Measurements from ENCODE around the gene RUNX1.

RUNX1 gene

DNA sequence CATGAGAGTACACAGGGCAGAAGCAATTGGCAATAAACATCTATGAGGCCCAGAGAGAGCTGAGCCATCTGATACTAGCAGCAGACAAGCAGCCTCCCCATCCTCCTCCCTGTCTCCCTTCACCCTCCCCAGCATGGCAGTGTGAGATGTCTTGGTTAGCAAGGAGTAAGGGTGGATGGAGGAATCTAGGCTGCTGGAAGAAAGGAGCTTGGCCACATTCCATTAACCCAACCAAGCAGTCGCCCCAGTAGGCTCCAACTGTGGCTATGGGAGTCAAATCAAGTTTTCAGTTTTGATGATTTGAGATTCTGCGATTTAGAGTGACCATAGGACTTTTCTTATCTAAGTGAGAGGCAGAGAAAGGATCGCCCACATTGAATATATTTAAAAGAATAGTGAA lies 12.9 kb upstream of the RUNX1 start:
- no peak for DNase-seq (ENCODE audit: low read depth in 1 of 2, low spot score in 1 of 2)

DNA sequence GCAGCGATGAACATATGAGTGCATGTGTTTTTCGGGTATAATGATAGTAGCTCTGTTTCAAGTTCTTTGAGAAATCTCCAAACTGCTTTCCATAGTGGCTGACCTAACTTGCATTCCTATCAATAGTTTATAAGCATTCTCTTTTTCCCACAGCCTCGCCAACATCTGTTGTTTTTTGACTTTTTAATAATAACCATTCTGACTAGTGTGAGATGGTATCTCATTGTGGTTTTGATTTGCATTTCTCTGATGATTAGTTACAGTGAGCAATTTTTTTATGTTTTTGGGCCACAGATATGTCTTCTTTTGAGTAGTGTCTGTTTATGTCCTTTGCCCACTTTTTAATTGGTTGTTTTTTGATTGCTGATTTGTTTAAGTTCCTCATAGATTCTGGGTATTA lies 10.6 kb upstream of the RUNX1 start:
- DNase-seq (ENCODE audit: low read depth in 1 of 2, low spot score in 1 of 2), result no peak

DNA sequence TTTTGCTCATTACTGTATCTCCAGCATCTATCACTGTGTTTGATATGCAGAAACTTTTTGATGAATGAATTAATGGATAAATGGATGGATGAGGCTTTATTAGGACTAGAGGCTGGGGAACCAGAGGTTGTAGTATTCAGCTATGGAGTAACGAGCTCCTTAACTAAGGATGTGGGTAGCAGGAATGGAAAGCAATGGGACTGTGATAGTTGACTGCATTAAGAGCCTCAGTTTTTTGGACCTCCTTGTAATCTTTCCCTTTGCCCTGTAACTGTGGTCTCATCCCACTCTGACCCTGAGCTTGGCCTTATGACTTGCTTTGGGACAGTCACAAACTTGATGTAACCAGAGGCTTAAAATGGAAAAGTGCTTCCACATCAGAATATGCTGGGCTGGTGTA lies 9.0 kb upstream of the RUNX1 start:
- DNase-seq (ENCODE audit: low read depth in 1 of 2, low spot score in 1 of 2), result no peak

DNA sequence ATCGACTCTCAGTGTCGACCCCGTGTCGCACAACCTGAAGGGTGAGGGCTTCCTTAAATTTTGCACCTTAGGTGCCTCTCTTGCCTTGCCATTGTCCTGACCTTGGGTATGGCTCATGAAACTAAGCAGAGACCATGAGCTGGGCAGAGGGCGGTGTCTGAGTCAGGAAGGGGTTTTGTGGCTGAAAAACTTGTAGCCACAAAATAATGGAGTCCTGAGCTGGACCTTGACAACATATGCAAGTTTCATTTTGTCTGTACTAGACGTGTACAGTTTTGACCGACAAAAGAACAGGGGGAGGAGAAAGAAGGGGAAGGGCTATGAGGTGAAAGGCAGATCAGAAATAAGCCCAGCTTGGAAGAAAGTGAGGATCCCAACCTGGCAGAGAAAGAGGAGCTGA lies 8.3 kb upstream of the RUNX1 start:
- DNase-seq (ENCODE audit: low read depth in 1 of 2, low spot score in 1 of 2), result no peak

DNA sequence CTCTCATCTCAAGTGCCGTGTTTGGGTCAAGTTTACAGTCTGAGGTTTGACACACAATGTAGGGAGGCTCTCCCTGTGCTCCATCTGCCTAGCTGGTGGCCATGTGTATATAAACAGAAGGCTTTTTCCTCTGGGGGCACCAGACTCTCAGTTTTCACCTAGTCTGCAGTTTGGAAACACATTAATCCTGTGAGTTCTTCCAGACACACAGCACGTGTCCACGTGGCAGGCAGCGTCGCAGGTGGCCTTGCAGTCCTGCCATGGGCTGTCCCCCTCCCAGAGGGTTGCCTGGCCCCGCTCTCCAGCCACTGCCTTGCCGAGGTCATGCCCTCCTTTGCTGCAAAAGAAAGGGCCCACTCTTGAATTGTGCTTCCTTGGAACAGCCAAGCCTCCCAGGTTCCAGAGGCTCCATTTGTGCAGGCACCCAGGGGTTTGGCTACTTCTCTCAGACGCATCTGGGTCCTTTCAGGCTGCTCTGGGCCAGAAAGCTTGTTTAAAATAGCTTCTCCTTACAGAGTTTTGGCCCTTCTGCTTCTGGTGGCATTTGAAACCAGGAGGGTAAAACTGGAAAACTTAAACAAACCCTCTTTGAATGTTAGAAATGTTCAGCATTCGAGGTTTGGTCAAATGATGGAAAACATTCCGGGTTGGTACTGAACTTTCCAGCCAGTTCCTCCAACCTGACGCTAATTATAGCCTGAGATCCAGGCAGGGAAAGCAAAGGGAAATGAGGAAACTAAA lies 4.4 kb upstream of the RUNX1 start:
- no peak for DNase-seq (ENCODE audit: low read depth in 1 of 2, low spot score in 1 of 2)

DNA sequence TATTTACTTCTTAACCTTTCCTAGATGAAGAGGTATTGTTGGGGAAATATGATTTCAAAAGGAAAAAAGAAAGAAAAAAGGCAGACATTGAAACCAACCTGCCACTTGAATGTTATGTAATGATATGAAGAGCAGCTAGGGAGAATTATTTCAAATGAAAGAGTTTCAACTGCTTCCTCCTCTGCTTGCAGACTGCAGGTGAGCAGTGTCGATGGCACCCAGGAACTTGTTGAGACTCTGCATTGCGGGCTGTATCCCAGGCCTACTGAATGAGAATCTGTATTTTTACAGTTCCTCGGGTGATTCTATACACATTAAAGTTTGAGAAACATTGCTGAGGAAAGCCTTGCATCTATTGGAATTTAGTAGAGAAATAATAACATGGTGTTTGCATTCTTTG lies 3.7 kb upstream of the RUNX1 start:
- DNase-seq (ENCODE audit: low read depth in 1 of 2, low spot score in 1 of 2), result no peak

DNA sequence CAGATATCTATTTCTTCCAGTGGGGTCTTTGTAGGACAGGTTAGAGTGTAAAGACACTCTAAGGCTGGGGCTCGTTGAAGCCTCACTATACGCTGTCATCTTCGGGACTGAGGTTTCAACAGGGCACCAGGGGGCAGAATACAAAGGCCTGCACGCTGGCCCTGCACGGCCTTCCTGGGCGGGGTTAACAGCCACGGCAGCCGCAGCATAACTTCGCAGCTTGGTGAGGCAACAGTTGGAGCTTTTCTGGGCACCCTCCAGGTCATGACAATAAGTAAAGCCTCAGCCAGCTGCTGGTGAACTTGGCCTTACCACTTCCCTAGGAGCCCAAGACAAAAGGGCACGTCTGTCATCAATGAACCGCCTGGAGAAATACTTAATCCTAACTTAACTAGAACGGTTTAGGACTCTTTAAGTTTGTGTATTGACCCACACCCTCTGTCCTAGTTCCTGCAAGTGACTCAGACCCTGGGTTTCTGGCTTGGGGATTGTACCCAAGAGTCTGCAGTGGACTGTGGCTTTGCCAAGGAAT lies 2.3 kb upstream of the RUNX1 start:
- peak; percentile 47 to 66 for DNase-seq (ENCODE audit: low read depth in 1 of 2, low spot score in 1 of 2)

DNA sequence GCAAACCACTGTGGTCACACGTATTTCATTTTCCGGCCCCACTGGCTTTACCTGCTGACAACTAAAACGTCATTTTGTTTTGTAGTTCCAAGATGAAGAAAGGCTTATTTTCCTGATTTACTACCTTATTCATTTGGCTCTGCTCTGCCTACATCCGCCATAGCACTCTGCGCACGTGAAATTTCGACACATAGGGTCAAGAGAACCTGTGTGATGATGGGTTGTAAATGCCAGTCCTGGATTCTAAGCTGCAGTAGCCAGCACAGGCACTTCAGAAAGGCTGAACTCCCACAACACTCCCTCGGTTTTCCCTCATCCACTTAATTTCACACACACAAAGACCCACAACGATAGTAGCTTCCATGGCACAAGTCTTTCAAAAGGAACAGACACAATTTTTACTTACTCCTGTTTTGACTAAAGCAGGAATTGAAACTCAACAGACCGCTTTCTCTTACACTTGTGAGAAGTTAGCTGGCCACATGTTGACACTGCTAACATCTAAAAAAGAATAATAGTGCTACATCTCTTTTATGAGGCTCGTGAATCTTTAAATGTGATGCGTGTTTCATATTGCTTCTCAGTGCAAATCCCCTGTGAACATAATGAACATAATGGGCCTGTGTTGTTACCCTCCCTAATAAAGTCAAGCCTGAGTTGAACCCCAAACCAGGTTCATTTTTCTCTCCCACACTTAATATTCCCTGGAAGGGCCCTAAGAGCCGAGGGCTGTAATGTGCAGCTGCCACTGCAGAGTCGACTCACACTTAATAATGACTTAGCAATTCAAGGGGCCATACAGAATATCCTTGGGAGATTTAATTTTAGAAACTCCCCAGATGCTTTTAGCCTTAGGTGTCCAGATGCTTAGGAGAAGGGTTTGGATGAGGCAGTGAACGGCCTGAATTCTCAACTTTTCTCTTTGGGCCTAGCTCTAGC lies 1.5 kb upstream of the RUNX1 start:
- DNase-seq (ENCODE audit: low read depth in 1 of 2, low spot score in 1 of 2), result no peak

DNA sequence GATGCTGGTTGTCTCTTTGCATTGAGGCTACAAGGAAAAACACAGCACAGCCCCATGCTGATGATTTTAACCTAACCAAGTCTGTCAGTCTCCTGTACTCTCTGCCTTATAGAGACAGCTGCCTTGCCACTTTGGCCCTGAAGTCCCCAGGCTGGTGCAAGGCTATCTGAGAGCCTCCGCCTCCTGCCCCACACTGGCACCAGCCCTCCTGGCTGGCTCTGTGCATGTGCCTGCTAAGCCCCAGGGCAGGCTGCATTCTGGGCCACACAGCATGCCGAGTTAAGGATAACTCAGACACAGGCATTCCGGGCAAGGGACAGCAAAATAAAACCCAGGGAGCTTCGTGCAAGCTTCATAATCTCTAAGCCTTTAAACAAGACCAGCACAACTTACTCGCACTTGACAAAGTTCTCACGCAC lies 910 bp downstream of the RUNX1 start:
- DNase-seq (ENCODE audit: low read depth in 1 of 2, low spot score in 1 of 2), result no peak

DNA sequence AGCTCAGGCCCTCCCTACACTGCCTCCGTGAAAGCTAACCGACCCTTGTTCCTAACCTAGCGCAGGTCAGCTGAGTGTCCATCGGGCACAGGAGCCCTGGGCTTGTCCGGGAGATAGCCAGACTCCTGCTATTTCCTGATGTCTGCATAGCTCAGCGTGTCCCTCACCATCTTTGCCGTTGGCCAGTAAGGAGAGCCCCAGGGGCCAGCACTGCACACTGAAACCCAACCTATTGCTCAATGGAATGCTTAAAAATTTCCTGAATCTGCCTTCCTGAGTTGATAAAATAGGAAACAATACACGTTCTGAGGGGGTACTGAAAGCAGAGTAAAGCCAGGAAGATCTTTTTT lies 2.2 kb downstream of the RUNX1 start:
- DNase-seq (ENCODE audit: low read depth in 1 of 2, low spot score in 1 of 2), result no peak

DNA sequence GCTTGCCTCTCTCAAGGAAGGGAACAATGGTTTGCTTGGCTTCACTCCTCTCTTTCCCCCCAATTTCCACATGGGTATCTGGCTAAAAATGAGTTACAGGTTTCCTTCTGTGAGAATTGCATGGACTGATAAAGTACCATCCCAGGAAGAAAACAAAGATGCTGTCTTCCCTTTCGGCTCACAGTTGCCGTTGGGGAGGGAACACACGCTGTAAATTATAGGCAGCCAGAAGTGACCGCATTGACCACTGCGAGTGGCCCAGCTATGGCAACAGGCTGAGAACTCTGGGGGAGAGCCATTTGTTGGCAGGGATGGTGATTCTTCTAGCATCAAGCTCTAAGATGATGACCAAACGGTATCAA lies 2.9 kb downstream of the RUNX1 start:
- DNase-seq (ENCODE audit: low read depth in 1 of 2, low spot score in 1 of 2), result no peak

DNA sequence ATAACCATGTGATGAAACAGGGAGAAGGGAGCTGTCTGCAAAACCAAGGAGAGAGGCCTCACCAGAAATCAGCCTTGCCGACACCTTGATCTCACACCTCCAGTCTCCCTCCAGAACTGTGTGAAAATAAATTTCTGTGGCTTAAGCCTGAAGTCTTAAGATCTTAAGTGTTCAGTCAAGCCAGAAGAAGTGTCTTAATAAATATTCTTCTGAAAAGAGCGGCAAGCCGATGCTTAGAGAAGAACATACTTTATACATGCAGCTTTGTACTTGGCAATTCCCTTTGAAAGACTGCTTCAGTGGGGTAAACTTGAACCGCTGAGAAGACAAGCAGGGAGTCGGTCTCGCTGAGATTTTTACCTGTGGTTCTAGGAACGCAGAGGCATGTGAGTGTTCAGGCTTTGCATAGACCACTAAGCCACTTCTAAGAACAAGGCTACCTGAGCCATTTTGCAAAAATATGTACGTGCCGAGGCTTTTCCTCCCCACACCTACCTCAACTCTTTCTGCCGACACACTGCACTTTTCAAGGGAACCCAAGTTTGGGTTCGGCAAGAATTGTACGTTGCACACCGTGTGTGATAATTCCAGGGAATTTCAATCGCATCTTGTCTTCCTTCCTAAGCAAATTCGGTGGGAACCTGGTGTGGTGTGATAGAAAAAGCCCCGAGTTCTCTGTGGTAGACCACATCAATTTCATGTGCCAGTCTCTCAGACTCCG lies 3.4 kb downstream of the RUNX1 start:
- DNase-seq (ENCODE audit: low read depth in 1 of 2, low spot score in 1 of 2), result peak in 1 of 2 donors; percentile 20

DNA sequence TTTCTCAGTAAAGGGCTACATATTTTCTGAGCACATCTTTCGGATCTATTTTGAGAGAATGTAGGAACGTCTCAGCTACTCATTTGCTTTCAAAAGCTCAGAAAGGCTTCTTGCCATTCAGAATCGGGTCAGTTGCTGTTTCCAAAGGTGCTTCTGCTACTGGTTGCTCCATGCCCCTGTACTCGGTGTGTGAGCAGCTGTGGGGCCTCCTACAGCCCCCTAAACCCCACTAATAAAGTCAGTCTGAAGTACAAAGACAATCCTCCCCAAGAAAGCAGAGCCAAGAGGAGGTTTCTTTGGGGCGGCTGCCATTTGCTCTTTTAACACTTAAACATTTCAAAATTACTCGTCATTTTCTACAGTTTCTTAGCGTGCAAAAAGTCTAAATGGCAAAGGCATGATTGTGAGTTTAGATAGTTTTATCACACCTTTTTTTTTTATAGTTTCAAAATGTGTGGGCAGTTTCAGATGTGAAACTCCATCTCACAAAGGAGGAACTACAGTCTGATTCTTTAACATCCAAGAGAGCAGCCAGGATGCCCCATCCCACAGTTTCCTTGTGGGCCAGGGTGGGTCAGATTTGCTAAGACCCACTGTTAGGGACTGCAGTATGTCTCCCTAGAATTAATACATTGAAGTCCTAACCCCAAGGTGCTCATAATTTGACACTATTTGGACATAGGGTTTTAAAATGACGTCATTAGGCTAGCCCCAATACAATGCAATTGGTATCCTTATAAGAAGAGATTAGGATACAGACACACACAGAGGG lies 4.1 kb downstream of the RUNX1 start:
- DNase-seq (ENCODE audit: low read depth in 1 of 2, low spot score in 1 of 2), result no peak

DNA sequence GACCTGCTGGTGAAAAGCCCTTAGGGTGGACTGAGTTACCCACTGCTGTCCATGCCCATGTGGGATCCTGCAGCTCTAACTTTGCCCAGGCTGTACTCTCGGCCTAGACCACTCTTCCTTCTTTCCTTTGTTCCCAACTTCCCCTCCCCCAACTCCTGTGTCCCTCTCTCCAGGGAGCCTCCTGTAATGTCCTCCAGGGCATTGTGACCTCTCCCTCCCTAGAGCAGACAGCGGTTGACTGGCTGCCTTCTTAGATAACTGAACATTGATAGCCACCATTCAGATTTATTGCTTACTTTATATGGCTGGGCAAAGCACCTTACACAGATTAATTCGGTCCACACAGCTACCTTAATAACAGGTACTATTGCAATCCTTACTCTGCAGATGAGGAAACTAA lies 5.0 kb downstream of the RUNX1 start:
- DNase-seq (ENCODE audit: low read depth in 1 of 2, low spot score in 1 of 2), result no peak

DNA sequence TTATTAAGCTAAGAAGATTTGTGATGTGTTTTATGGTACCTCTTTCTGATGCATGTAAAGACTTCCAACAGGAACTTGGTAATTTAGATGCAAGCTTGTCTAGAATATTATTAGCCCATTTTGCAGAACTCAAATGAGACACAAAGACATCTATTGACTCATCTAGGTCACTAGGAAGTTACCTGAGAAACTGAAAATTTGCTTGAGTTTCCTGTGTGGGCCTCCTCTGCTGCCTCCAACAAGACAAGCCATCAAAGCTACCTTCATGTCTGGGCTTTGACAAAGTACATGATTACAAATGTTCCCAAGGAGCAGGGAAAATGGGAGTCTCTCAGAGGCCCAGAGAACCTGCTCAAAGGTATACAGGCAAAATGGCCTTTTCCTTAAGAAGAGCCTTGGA lies 5.6 kb downstream of the RUNX1 start:
- DNase-seq (ENCODE audit: low read depth in 1 of 2, low spot score in 1 of 2), result no peak

DNA sequence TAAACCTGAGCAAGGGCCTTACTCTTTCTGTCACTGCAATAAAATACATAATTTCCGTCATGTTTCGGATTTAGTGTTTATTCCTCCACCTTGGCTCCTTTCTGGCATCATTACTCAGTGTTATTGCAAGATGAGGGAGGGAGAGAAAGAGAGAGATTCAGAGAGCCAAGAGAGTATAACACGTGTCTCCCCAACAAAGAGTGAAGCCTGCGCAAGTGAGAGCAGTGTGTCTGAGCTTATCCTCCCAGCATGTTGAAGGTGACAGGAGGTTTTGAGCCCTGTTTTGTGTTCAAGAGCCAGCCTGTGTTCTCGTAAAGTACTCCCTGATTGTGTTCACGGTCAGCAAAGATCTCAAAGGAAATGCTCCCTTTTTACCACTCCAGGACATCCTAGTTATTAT lies 6.3 kb downstream of the RUNX1 start:
- no peak for DNase-seq (ENCODE audit: low read depth in 1 of 2, low spot score in 1 of 2)

DNA sequence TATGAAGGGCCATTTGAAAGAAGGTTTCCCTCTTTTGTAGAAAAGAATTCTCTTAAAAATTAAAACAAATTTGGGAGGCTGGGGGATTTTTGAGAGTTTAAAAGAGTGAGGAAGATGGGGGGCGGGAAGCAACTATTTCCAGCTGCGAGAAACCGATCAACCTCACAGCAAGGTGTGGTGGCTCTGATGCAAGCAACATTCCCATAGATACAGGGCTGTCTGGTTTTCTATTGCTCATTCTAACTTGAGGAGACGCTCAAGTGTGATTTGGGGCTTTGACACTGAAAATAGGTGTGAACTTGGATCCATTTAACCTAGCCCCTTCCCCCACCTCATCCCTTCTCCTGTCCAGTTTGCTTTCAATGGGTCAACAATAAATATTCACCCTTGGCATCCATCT lies 7.2 kb downstream of the RUNX1 start:
- DNase-seq (ENCODE audit: low read depth in 1 of 2, low spot score in 1 of 2), result no peak

DNA sequence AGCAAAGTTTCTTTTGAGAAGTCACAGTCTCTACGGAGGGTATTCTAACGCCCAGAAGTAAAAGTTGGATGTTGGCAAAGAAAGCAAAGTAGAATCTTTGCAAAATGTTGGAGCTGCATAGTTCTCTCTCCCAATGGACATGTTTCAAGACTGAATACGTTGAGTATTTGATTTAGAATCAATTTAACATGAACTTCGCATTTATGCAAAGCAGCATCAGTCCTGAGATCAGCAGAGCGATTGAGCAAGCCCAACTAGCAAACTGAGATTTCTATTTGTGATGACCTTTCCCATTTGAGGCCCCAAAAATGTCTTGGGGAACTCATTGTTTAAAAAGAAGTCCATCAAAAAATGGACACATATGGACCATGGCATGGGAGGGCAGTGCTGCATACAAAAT lies 8.0 kb downstream of the RUNX1 start:
- no peak for DNase-seq (ENCODE audit: low read depth in 1 of 2, low spot score in 1 of 2)

DNA sequence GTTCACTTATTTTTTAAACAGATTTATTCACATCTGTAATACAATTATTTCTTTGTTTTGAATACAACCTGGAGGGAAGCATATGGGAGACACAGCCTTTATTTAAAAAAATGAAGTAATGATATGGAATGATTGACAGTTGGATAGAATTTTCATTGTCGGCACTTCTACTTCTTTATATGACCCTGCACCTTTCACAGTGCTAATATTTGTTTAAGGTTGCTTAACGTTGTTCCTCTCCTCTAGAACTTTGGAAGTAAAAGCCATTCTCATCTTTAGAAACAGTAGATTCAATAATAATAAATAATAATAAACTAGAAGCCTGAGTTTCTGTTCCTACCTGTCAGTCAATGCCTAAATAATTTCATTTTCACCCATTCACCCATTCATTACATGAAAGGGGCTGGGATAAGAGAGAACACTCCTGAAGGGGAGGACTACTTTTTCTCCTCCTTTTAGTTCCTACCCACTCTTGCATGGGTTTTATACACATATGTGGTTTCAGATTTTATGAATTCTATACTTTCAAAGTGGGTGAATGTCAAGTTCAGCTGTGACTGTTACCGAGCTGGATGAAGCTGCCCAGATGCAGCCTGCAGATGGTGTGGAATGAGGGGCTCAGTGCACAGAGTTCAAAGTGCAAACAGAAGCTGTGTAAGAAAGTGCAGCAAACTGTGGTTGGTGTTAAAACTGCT lies 9.4 kb downstream of the RUNX1 start:
- no peak for DNase-seq (ENCODE audit: low read depth in 1 of 2, low spot score in 1 of 2)

DNA sequence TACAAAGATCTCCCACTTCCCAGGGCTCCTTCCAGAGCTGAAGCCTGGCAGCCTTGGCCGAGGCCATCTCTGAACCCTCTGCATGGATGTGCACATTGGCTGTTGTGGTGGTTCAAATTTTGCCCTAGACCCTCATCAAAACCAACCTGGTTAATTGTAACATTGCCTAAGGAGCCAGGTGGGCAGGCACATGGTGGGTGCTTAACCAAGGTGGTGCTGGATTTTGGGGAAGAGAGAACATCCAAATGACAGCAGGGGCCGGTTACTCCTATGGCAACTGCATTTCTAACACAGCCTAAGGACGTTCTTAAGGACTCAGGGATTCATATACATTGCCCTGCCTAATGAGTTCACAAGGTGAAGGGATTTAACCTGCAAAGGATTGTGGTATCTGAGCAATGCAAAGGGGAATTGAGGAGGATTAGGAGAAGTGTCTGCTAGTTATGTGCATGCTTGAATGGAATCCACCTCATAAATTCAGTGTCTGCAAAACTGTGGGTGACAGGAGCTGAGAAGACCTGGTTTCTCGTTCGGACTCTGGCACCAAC lies 10.3 kb downstream of the RUNX1 start:
- DNase-seq (ENCODE audit: low read depth in 1 of 2, low spot score in 1 of 2), result no peak

Data from stimulated activated CD4-positive, alpha-beta T cell treated with anti-CD3 and anti-CD28 coated beads, Interleukin-15, amount 100 ng/mL, for 1 hour (primary cell).